Kidney (tissue), 14 donors: ENCODE data around the gene SIPA1L2. TPM values are rescaled to one million over a fixed set of nuclear protein-coding genes. Genes with fewer than 3 reads are reported as not detected.

Experiments
- DNase-seq, 5 donors: peaks; one replicate each; pipeline ENCODE4 v3.0.0-alpha.2; 2013 to 2020
- FAIRE-seq: peaks from 2 replicates; lab custom pipeline; 2012; peaks lifted over from hg19 to GRCh38; lab: Jason Lieb, UNC
- H3K27ac ChIP-seq, 2 donors: one replicate each; pipeline ENCODE4 v1.7.0; 2013; ENCODE audit warnings: low read depth in 2 of 2, low read length in 2 of 2, inconsistent platforms in 1 of 2
- H3K27me3 ChIP-seq: one replicate; pipeline ENCODE4 v1.7.1; 2013; ENCODE audit warnings: low read length, inconsistent platforms; ENCODE audit not compliant: control insufficient read depth, insufficient read depth
- H3K36me3 ChIP-seq, 3 donors: one replicate each; pipeline versions ENCODE4 v1.7.0 to v1.7.1; 2013; ENCODE audit warnings: low read length in 3 of 3, control low read depth in 1 of 3, inconsistent platforms in 1 of 3; ENCODE audit not compliant: insufficient read depth in 3 of 3, control insufficient read depth in 2 of 3
- H3K4me1 ChIP-seq, 3 donors: one replicate each; pipeline versions ENCODE4 v1.7.0 to v1.7.1; 2013; ENCODE audit warnings: low read length in 3 of 3, inconsistent platforms in 1 of 3, low read depth in 1 of 3; ENCODE audit not compliant: control insufficient read depth in 2 of 3, insufficient read depth in 2 of 3
- H3K4me3 ChIP-seq, 3 donors: one replicate each; pipeline versions ENCODE4 v1.7.0 to v1.8.1; 2013; ENCODE audit warnings: low read length in 3 of 3, control low read depth in 1 of 3, inconsistent platforms in 1 of 3
- H3K9ac ChIP-seq, 3 donors: one replicate each; pipeline versions ENCODE4 v1.7.0 to v1.7.1; 2013; ENCODE audit warnings: low read length in 3 of 3, control low read depth in 1 of 3, inconsistent platforms in 1 of 3
- H3K9me3 ChIP-seq, 3 donors: one replicate each; pipeline versions ENCODE4 v1.7.0 to v1.7.1; 2013; ENCODE audit warnings: low read length in 3 of 3, control low read depth in 1 of 3, inconsistent platforms in 1 of 3; ENCODE audit not compliant: control insufficient read depth in 2 of 3, insufficient read depth in 1 of 3
- CTCF ChIP-seq: IDR thresholded peaks from 3 replicates; pipeline ENCODE4 v1.5.1; 2012; ENCODE audit warnings: mild to moderate bottlenecking, moderate library complexity, borderline replicate concordance; ENCODE audit not compliant: insufficient read depth; ENCODE audit errors: extremely low read depth
- intact Hi-C: fragments of 100-400 bp; cut with DNase I; formaldehyde crosslinking; loops from one replicate; pipeline ENCODE4 v1.11.1; 2022
- polyA plus RNA-seq: library from polyadenylated mRNA; stranded (reverse); fragments of 350-450 nt; fragmentation: Illumina TruSeq; extraction: RNeasy Lipid Tissue Mini Kit (QIAGEN cat#74804); gene quantifications from one replicate; pipeline ENCODE4 v1.2.3, GENCODE V29; 2014; ENCODE audit warnings: low read depth, low replicate concordance; ENCODE audit not compliant: insufficient read depth
- total RNA-seq: library from RNA; stranded (reverse); fragmentation: NEBNext Ultra II Directional; extraction: Animal tissue kit (Norgen Biotek cat#: 25700); gene quantifications from one replicate; pipeline ENCODE4 v1.2.1, GENCODE V29; 2021
- donor health status: control.
- donor health status: control.
- donor health status: control.
- donor health status: control.
- donor health status: control.
- donor health status: DM: yes; HTN: yes; CAD: no.
- donor health status: Normal renal cell carcinoma (clear cell type).

SIPA1L2 gene
- total and polyA plus RNA-seq, 2 donors from 2014 or later: 4.0 to 20.2 TPM

DNA sequence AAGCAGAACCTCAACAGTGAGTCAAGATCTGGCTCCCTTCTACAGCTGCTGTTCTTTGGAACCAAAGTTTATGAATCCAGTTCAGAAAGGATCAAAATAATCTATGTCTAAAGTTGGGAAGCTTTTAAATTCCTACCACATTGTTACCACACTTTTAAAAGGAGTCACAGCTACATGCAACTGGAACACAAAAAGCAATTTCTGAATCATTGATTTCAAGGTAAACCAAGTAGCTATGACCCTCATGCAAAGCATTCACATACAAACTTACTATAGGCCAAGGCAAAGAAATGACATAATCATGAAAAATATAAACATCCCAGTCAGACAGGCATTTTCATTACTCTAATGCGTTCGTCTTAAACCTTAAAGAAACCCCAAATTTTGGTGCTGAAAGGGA, 3.5 kb downstream of the SIPA1L2 start:
- Histone ChIP-seq H3K4me3 (no peak overlapping the region), H3K9ac (no peak overlapping the region), H3K4me1 (no peaks in the 10 kb centered on the region), H3K9me3 (no peaks in the 10 kb centered on the region), H3K27me3 (no peaks in the 10 kb centered on the region), H3K27ac (no peak overlapping the region), H3K36me3 (no peaks in the 10 kb centered on the region)
- no peak for TF ChIP-seq CTCF
- FAIRE-seq (no peak), DNase-seq (no peak)
- intact Hi-C loops: no loop called here

- peak in 2 of 5 donors; percentile 51 to 55 for DNase-seq
- H3K27me3 ChIP-seq: no peaks in the 10 kb centered on the region
- H3K4me1 ChIP-seq: peaks cover 0 to 6% (median 3%) of the 10 kb centered on the region in 3 donors
- H3K36me3 ChIP-seq: no peaks in the 10 kb centered on the region
- TF ChIP-seq CTCF: no peak
- no peak overlapping the region for H3K27ac ChIP-seq
- H3K9ac ChIP-seq: no peak overlapping the region
- H3K4me3 ChIP-seq: no peak overlapping the region
- FAIRE-seq: no peak
- intact Hi-C loops: no loop called here
- H3K9me3 ChIP-seq: no peaks in the 10 kb centered on the region
These were observed 4.5 kb downstream of the SIPA1L2 start for GRCh38 chr1:232625319-232625868.

DNA sequence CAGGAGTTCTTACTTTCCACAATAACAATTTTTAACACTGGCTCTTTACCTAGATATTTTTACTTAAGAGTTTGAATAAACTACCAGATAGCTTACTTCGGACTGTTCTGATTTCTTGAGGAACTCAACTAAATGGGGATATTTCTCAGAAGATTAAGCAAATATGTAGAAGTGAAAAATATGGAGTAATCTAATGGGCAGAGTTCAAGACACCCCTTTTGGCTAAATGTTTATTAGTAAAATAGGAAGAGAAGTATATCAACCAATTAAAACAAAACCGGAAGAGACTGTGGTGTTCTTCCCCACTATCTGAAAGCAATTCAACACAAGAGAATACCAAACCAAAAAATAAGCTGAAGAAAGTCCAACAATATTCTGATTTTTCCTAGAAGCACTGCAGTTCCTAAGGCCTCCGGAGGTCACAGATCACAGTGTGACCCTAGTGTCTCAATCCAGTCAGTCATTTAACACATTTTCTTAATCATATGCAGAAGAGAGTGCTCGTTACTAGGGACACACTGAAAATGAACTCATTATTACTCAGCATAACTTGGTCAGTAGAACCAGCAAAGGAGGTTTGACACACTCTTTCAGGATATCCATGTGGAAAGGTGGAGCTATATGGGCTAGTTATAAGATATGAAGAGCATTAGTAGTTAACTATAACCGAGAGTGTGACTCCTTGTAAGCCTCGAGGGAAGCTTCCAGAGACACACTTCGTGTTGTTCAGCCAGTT, 5.2 kb downstream of the SIPA1L2 start:
- Histone ChIP-seq H3K27ac (no peak overlapping the region), H3K4me3 (no peak overlapping the region), H3K27me3 (no peaks in the 10 kb centered on the region), H3K9ac (no peak overlapping the region), H3K36me3 (no peaks in the 10 kb centered on the region), H3K9me3 (no peaks in the 10 kb centered on the region), H3K4me1 (peaks cover 0 to 10% (median 6%) of the 10 kb centered on the region in 3 donors)
- intact Hi-C loops: no loop called here
- FAIRE-seq (no peak), DNase-seq (no peak)
- no peak for TF ChIP-seq CTCF
